Stimulated activated naive CD4-positive, alpha-beta T cell treated with Interleukin-2 at 50 U/mL for 16 hours (primary cell): Measurements from ENCODE around the gene IQGAP2.
"Not testable (repeated sequence)": the region's sequence is repeated elsewhere in the genome, so short reads cannot be mapped to it uniquely, and the experiment has no call there.

Source experiments
- DNase-seq: peaks from one replicate; lab custom pipeline; 2025; lab: John Stamatoyannopoulos, UW

Gene IQGAP2

GRCh38 chr5:76402886-76403765, at the start of gene IQGAP2:
Gene IQGAP2, plus strand, starts transcription at chr5:76403285. Its CDS starts 261 bp downstream, at chr5:76403546.
- peak; percentile 86 for DNase-seq

- DNase-seq, result no peak
These were observed 46.2 kb upstream of the IQGAP2 start for GRCh38 chr5:76356887-76357286.

GRCh38 chr5:76363352-76364225, 39.5 kb upstream of the IQGAP2 start:
- no peak for DNase-seq

GRCh38 chr5:76364226-76364589, 38.9 kb upstream of the IQGAP2 start:
- DNase-seq, result no peak

GRCh38 chr5:76365561-76365960, 37.5 kb upstream of the IQGAP2 start:
- no peak for DNase-seq

- DNase-seq, result no peak
These were observed 36.5 kb upstream of the IQGAP2 start for GRCh38 chr5:76366596-76366995.

- DNase-seq, result no peak
These were observed 35.3 kb upstream of the IQGAP2 start for GRCh38 chr5:76367623-76368371.

- no peak for DNase-seq
These were observed 34.1 kb upstream of the IQGAP2 start for GRCh38 chr5:76368941-76369340.

- DNase-seq, result not testable (repeated sequence)
These were observed 33.4 kb upstream of the IQGAP2 start for GRCh38 chr5:76369668-76370067.

GRCh38 chr5:76371960-76372322, 31.1 kb upstream of the IQGAP2 start:
- no peak for DNase-seq

- no peak for DNase-seq
These were observed 30.6 kb upstream of the IQGAP2 start for GRCh38 chr5:76372323-76373054.

GRCh38 chr5:76376148-76376865, 26.8 kb upstream of the IQGAP2 start:
- DNase-seq, result no peak

- no peak for DNase-seq
These were observed 26.2 kb upstream of the IQGAP2 start for GRCh38 chr5:76376866-76377230.

GRCh38 chr5:76378355-76378754, 24.7 kb upstream of the IQGAP2 start:
- no peak for DNase-seq

GRCh38 chr5:76379316-76379715, 23.8 kb upstream of the IQGAP2 start:
- no peak for DNase-seq

- no peak for DNase-seq
These were observed 23.2 kb upstream of the IQGAP2 start for GRCh38 chr5:76379855-76380254.

- no peak for DNase-seq
These were observed 22.6 kb upstream of the IQGAP2 start for GRCh38 chr5:76380346-76381066.

- no peak for DNase-seq
These were observed 19.8 kb upstream of the IQGAP2 start for GRCh38 chr5:76383126-76383832.

GRCh38 chr5:76384189-76384588, 18.9 kb upstream of the IQGAP2 start:
- DNase-seq, result no peak

- no peak for DNase-seq
These were observed 18.4 kb upstream of the IQGAP2 start for GRCh38 chr5:76384705-76385104.
